AG09309 (cell line): Measurements from ENCODE around the gene COL7A1.
"Not testable (repeated sequence)": the region's sequence is repeated elsewhere in the genome, so short reads cannot be mapped to it uniquely, and the experiment has no call there.

Source experiments
- DNase-seq: peaks from one replicate; pipeline ENCODE4 v3.0.0-alpha.2; 2010; ENCODE audit warnings: low read depth
- H3K4me3 ChIP-seq: 2 replicates; pipeline ENCODE4 v1.5.1; 2011; ENCODE audit warnings: mild to moderate bottlenecking, low read depth, low read length, moderate library complexity; ENCODE audit not compliant: control insufficient read depth
- CTCF ChIP-seq: IDR thresholded peaks from 2 replicates; pipeline ENCODE4 v1.5.1; 2011; ENCODE audit warnings: mild to moderate bottlenecking, low read depth, low read length, inconsistent platforms; ENCODE audit not compliant: insufficient read depth, control insufficient read depth; ENCODE audit errors: missing control alignments

The COL7A1 gene

DNA sequence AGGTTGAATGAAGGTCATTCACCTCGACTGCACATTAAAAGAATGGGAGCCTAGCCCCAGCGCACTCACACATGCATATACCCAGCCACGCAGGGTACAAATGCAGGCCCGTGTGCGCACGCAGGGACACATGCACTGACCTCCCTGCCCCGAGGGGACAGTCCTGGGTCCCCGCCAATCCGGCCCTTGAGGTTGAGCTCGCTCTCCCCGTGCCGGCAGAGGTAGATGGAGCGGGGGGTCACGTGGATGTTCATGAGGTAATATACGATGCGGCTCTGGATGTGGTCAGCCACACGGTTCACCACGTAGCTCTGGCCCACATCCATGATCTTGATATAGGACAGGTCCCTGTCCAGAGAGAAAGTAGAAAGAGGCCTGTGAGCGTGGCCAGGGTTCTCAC lies 59.0 kb downstream of the COL7A1 start:
- H3K4me3 ChIP-seq, result no peak overlapping the region
- no peak for DNase-seq
- no peak for TF ChIP-seq CTCF

GRCh38 chr3:48535578-48535977 lies 59.6 kb downstream of the COL7A1 start:
- no peak overlapping the region for H3K4me3 ChIP-seq
- DNase-seq, result no peak
- no peak for TF ChIP-seq CTCF

GRCh38 chr3:48532977-48533337 lies 62.2 kb downstream of the COL7A1 start:
- no peak for TF ChIP-seq CTCF
- DNase-seq, result no peak
- H3K4me3 ChIP-seq, result no peak overlapping the region

DNA sequence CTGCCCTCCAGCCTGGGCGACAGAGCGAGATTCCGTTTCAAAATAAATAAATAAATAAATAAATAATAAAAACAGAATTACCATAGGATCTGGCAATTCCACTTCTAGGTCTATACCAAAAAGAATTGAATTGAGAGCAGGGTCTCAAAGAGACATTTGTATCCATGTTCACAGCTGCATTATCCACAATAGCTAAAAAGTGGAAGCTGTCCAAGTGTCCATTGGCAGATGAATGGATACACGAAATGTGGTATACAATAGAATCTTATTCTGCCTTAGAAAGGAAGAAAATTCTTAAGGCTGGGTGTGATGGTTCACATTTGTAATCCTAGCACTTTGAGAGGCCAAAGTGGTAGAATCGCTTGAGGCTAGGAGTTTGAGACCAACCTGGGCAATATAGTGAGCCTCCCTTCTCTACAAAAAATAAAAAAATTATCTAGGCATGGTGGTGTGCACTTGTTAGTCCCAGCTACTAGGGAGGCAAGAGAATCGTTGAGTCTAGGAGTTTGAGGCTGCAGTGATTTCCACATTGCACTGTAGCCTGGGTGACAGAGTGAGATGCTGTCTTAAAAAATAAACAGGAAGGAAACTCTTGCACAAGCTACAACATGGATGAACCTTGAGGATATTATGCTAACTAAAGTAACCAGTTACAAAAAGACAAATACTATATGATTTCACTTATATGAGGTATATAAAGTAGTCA lies 62.7 kb downstream of the COL7A1 start:
- H3K4me3 ChIP-seq, result no peak overlapping the region
- TF ChIP-seq CTCF, result no peak
- no peak for DNase-seq

GRCh38 chr3:48530701-48531100 lies 64.4 kb downstream of the COL7A1 start:
- not testable (repeated sequence) for DNase-seq, H3K4me3 ChIP-seq

DNA sequence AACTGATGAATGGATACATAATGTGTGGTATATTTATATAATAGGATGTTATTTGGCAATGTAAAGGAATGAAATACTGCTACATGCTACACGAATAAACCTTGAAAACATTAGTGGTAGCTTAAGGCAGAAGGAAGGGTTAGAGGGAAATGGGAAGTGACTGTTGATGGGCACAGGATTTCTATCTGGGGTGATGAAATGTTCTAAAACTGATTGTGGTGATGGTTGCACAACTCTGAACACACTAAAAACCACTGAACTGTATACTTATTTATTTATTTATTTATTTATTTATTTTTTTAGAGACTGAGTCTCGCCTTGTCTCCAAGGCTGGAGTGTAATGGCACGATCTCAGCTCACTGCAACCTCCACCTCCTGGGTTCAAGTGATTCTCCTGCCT lies 66.4 kb downstream of the COL7A1 start:
- TF ChIP-seq CTCF, result no peak
- DNase-seq, result no peak
- no peak overlapping the region for H3K4me3 ChIP-seq

- no peak overlapping the region for H3K4me3 ChIP-seq
- no peak for DNase-seq
These were observed 67.1 kb downstream of the COL7A1 start for GRCh38 chr3:48528048-48528447.

More at GRCh38 chr3:48528048-48528447, 67.1 kb downstream of the COL7A1 start:
- TF ChIP-seq CTCF, result no peak
